Measurements from ENCODE around the gene ARSB. TPM values are rescaled to one million over a fixed set of nuclear protein-coding genes. Genes with fewer than 3 reads are reported as not detected.
A peak's percentile ranks its signal among the peaks of the same experiment; 100 is the strongest.
"Not testable (repeated sequence)": the region's sequence is repeated elsewhere in the genome, so short reads cannot be mapped to it uniquely, and the experiment has no call there.

ARSB gene
- total RNA-seq, 1 donor from 2014 or later: 21.6 TPM

GRCh38 chr5:78985725-78986223, 664 bp upstream of the ARSB start:
- TF ChIP-seq CTCF (IDR thresholded peaks at IDR 0.05): no peak
- DNase-seq (peak; percentile 49), ATAC-seq (peak; percentile 36 to 49)
- Histone ChIP-seq H3K9me3 (no peaks in the 10 kb centered on the region), H3K27ac (peak overlapping the region; percentile 98), H3K36me3 (no peaks in the 10 kb centered on the region), H3K4me3 (peak overlapping the region; percentile 79), H3K4me1 (peaks cover 11% of the 10 kb centered on the region), H3K27me3 (ENCODE audit: low read depth) (no peaks in the 10 kb centered on the region)
- intact Hi-C loops (cut with DNase I): no loop called here

GRCh38 chr5:78984439-78985115, 533 bp downstream of the ARSB start:
- DNase-seq: peak; percentile 89
- ATAC-seq: peak; percentile 94
- Histone ChIP-seq H3K4me1 (peaks cover 11% of the 10 kb centered on the region), H3K27ac (peak overlapping the region; percentile 98), H3K27me3 (ENCODE audit: low read depth) (no peaks in the 10 kb centered on the region), H3K36me3 (no peaks in the 10 kb centered on the region), H3K4me3 (peak overlapping the region; percentile 79), H3K9me3 (no peaks in the 10 kb centered on the region)
- TF ChIP-seq CTCF (IDR thresholded peaks at IDR 0.05): peak; percentile 43
- intact Hi-C loops (cut with DNase I): no loop called here

- TF ChIP-seq CTCF (IDR thresholded peaks at IDR 0.05): no peak
- peak overlapping the region; percentile 98 for H3K27ac ChIP-seq
- ATAC-seq: no peak
- no peaks in the 10 kb centered on the region for H3K36me3 ChIP-seq
- peak overlapping the region; percentile 79 for H3K4me3 ChIP-seq
- H3K9me3 ChIP-seq: no peaks in the 10 kb centered on the region
- no peaks in the 10 kb centered on the region for H3K27me3 ChIP-seq (ENCODE audit: low read depth)
- peaks cover 11% of the 10 kb centered on the region for H3K4me1 ChIP-seq
- no peak for DNase-seq
- intact Hi-C loops (cut with DNase I): no loop called here
These were observed 1.3 kb downstream of the ARSB start for GRCh38 chr5:78983601-78984438.

GRCh38 chr5:78983194-78983593, 1.9 kb downstream of the ARSB start:
- ATAC-seq; H3K27ac ChIP-seq; DNase-seq; H3K4me3 ChIP-seq; H3K27me3 ChIP-seq (ENCODE audit: low read depth); H3K9me3 ChIP-seq; intact Hi-C loops (cut with DNase I); H3K36me3 ChIP-seq: not testable (repeated sequence)
- peaks cover 11% of the 10 kb centered on the region for H3K4me1 ChIP-seq

GRCh38 chr5:78979909-78980308, 5.2 kb downstream of the ARSB start:
- peaks cover 8% of the 10 kb centered on the region for H3K4me1 ChIP-seq
- no peak for ATAC-seq
- H3K9me3 ChIP-seq: no peaks in the 10 kb centered on the region
- H3K27me3 ChIP-seq (ENCODE audit: low read depth): no peaks in the 10 kb centered on the region
- H3K36me3 ChIP-seq: no peaks in the 10 kb centered on the region
- H3K4me3 ChIP-seq: no peak overlapping the region
- intact Hi-C loops (cut with DNase I): no loop called here
- TF ChIP-seq CTCF (IDR thresholded peaks at IDR 0.05): no peak
- no peak overlapping the region for H3K27ac ChIP-seq
- DNase-seq: no peak
